ENCODE data around the gene ABCC6. TPM values are rescaled to one million over a fixed set of nuclear protein-coding genes. Genes with fewer than 3 reads are reported as not detected.

The ABCC6 gene
- polyA plus RNA-seq, 1 of the 3 experiments (the other 2 are of a cell fraction), result 0.71 TPM

DNA sequence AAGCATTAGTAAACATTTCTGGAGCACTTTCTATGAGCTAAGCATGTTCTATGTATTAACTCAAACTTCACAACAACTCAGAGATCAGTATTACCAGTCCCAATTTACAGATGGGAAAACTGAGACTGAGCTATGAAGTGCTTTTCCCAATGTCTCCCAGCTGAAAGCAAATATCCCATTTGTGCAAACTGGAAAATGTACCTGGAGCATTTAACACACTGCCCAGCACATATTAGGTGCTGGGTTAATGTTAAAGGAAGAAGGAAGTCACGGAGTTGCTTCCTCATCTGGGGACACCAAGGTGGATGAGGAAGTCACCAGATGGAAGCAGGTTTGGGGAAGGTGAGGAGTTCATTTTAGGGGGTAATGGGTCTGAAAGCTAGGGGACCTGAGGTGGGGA, 66.1 kb downstream of the ABCC6 start:
- Histone ChIP-seq H3K27me3 (ENCODE audit: insufficient read depth) (no peaks in the 10 kb centered on the region), H3K36me3 (replicated peaks in 1 of 2; ENCODE audit: control insufficient read depth in 1 of 2, insufficient read depth in 2 of 2, low read length in 1 of 2) (no peaks in the 10 kb centered on the region), H3K4me3 (ENCODE audit: low read depth in 2 of 2, low read length in 1 of 2) (no peak overlapping the region), H3K9me2 (no peaks in the 10 kb centered on the region), H3K9ac (no peak overlapping the region), H3K4me1 (ENCODE audit: control insufficient read depth in 1 of 2, insufficient read depth in 2 of 2, low read depth in 1 of 2, low read length in 1 of 2) (peaks cover 0 to 2% of the 10 kb centered on the region in 2 experiments; a peak in 1 of 4 replicates), H3K27ac (ENCODE audit: low read depth in 2 of 2, low read length in 1 of 2) (no peak overlapping the region), H3K4me2 (no peak overlapping the region), H3F3A (replicated peaks; ENCODE audit: insufficient read depth) (no peaks in the 10 kb centered on the region), H3K9me3 (no peaks in the 10 kb centered on the region), H2AFZ (ENCODE audit: low read depth) (no peak overlapping the region), H3K79me2 (ENCODE audit: insufficient read depth) (no peaks in the 10 kb centered on the region), H4K20me1 (ENCODE audit: insufficient read depth) (no peaks in the 10 kb centered on the region)
- ChIA-PET POLR2A (no interaction called here), CTCF (interaction anchor here (1.4 to 1.6 kb wide), 2 partner anchors 25 to 30 kb away, joined by 3 read pairs; no protein-coding TSS in a partner anchor)
- TF ChIP-seq USF2 (IDR thresholded peaks at IDR 0.05; ENCODE audit: borderline replicate concordance, low read depth, low read length) (no peak), USF1 (IDR thresholded peaks at IDR 0.05; ENCODE audit: borderline replicate concordance, low read depth) (no peak), TCF12 (IDR thresholded peaks at IDR 0.05) (no peak), TEAD4 (IDR thresholded peaks at IDR 0.05; ENCODE audit: borderline replicate concordance, insufficient read depth) (no peak), SIN3A (IDR thresholded peaks at IDR 0.05; ENCODE audit: borderline replicate concordance, low read depth, low read length) (no peak), FOXM1 (IDR thresholded peaks at IDR 0.05; ENCODE audit: low read depth) (no peak), MEF2A (IDR thresholded peaks at IDR 0.05; ENCODE audit: borderline replicate concordance, low read depth) (no peak), RXRA (IDR thresholded peaks at IDR 0.05; ENCODE audit: borderline replicate concordance, low read depth) (no peak)
- TF ChIP-seq, protein P1, sequence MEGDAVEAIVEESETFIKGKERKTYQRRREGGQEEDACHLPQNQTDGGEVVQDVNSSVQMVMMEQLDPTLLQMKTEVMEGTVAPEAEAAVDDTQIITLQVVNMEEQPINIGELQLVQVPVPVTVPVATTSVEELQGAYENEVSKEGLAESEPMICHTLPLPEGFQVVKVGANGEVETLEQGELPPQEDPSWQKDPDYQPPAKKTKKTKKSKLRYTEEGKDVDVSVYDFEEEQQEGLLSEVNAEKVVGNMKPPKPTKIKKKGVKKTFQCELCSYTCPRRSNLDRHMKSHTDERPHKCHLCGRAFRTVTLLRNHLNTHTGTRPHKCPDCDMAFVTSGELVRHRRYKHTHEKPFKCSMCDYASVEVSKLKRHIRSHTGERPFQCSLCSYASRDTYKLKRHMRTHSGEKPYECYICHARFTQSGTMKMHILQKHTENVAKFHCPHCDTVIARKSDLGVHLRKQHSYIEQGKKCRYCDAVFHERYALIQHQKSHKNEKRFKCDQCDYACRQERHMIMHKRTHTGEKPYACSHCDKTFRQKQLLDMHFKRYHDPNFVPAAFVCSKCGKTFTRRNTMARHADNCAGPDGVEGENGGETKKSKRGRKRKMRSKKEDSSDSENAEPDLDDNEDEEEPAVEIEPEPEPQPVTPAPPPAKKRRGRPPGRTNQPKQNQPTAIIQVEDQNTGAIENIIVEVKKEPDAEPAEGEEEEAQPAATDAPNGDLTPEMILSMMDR (IDR thresholded peaks at IDR 0.05), result no peak
- no peak for DNase-seq
- 83% methylated on average over 1 of the region's 1 CpG for WGBS (ENCODE audit: low lambda C conversion rate)

- no peak for DNase-seq
- Histone ChIP-seq H3K4me1 (ENCODE audit: control insufficient read depth in 1 of 2, insufficient read depth in 2 of 2, low read depth in 1 of 2, low read length in 1 of 2) (peaks cover 0 to 11% of the 10 kb centered on the region in 2 experiments; a peak in 1 of 4 replicates), H3K9ac (no peak overlapping the region), H3F3A (replicated peaks; ENCODE audit: insufficient read depth) (no peaks in the 10 kb centered on the region), H3K4me2 (no peak overlapping the region), H3K27me3 (ENCODE audit: insufficient read depth) (no peaks in the 10 kb centered on the region), H4K20me1 (ENCODE audit: insufficient read depth) (no peaks in the 10 kb centered on the region), H3K4me3 (ENCODE audit: low read depth in 2 of 2, low read length in 1 of 2) (no peak overlapping the region), H3K27ac (ENCODE audit: low read depth in 2 of 2, low read length in 1 of 2) (no peak overlapping the region), H3K36me3 (replicated peaks in 1 of 2; ENCODE audit: control insufficient read depth in 1 of 2, insufficient read depth in 2 of 2, low read length in 1 of 2) (no peaks in the 10 kb centered on the region), H3K79me2 (ENCODE audit: insufficient read depth) (no peaks in the 10 kb centered on the region), H3K9me3 (no peaks in the 10 kb centered on the region), H3K9me2 (no peaks in the 10 kb centered on the region), H2AFZ (ENCODE audit: low read depth) (no peak overlapping the region)
- TF ChIP-seq TEAD4 (IDR thresholded peaks at IDR 0.05; ENCODE audit: borderline replicate concordance, insufficient read depth) (no peak), EZH2phosphoT487 (IDR thresholded peaks at IDR 0.05; ENCODE audit: borderline replicate concordance, low read depth) (no peak), FOXM1 (IDR thresholded peaks at IDR 0.05; ENCODE audit: low read depth) (no peak), POLR2AphosphoS5 (IDR thresholded peaks at IDR 0.05; ENCODE audit: low read depth, low read length) (no peak), PBX3 (IDR thresholded peaks at IDR 0.05) (no peak)
- CTCF ChIA-PET, result no interaction called here
- POLR2A ChIA-PET, result no interaction called here
- WGBS (ENCODE audit: low lambda C conversion rate), result 66% methylated on average over 3 of the region's 3 CpGs
Measured at GRCh38 chr16:16155234-16155633, 68.1 kb downstream of the ABCC6 start.

Measured in SK-N-SH (cell line).